ENCODE results near the gene SPINK2.

DNA sequence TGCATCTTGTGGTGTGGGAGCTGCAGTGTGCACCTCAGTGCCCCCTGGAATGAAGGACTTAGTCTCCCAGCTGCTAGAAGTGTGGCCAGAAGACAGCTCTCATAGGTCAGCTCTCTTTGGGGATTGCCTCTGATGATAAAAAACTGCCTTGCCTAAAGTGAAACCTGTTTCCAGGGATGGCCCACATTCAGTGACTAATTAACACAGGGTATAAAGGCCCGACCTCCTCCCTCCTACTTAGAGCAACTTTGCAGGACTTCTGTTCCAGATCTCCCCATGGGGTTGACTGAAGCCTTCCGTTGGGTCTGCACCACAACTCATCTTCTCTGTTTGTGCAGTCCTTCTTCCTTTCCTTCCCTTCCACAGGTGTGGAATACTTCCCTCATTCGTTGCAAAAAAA, 53.2 kb downstream of the SPINK2 start:
- no peak for TF ChIP-seq EZH2 (IDR thresholded peaks at IDR 0.05; ENCODE audit: low read length, missing control alignments)
- TF ChIP-seq, protein P1, sequence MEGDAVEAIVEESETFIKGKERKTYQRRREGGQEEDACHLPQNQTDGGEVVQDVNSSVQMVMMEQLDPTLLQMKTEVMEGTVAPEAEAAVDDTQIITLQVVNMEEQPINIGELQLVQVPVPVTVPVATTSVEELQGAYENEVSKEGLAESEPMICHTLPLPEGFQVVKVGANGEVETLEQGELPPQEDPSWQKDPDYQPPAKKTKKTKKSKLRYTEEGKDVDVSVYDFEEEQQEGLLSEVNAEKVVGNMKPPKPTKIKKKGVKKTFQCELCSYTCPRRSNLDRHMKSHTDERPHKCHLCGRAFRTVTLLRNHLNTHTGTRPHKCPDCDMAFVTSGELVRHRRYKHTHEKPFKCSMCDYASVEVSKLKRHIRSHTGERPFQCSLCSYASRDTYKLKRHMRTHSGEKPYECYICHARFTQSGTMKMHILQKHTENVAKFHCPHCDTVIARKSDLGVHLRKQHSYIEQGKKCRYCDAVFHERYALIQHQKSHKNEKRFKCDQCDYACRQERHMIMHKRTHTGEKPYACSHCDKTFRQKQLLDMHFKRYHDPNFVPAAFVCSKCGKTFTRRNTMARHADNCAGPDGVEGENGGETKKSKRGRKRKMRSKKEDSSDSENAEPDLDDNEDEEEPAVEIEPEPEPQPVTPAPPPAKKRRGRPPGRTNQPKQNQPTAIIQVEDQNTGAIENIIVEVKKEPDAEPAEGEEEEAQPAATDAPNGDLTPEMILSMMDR (conservative IDR thresholded peaks at IDR 0.05 in 1 of 2, IDR thresholded peaks at IDR 0.05 in 1 of 2; ENCODE audit: low read depth in 1 of 2, low read length in 2 of 2): no peak
